ENCODE results near the gene TMEM117.
A peak's percentile ranks its signal among the peaks of the same experiment; 100 is the strongest.

Gene TMEM117

GRCh38 chr12:44299524-44299923, 463.6 kb downstream of the TMEM117 start:
- Histone ChIP-seq H3K9me3 (replicated peaks in 1 of 2; ENCODE audit: control insufficient read depth in 2 of 2, insufficient read depth in 1 of 2, low read depth in 1 of 2, low read length in 2 of 2) (peaks cover 3% of the 10 kb centered on the region in 2 donors), H3K4ac (ENCODE audit: low read length) (no peak overlapping the region), H3K4me2 (ENCODE audit: insufficient read depth, low read length, poor library complexity, severe bottlenecking) (no peak overlapping the region), H2BK5ac (ENCODE audit: low read length) (no peak overlapping the region), H3K14ac (ENCODE audit: low read length) (no peak overlapping the region), H3K4me1 (ENCODE audit: control insufficient read depth in 2 of 2, insufficient read depth in 1 of 2, low read depth in 1 of 2, low read length in 2 of 2) (no peaks in the 10 kb centered on the region), H3K79me1 (ENCODE audit: low read depth, low read length) (no peaks in the 10 kb centered on the region), H3K18ac (ENCODE audit: low read length) (no peak overlapping the region), H2BK12ac (ENCODE audit: low read length) (no peak overlapping the region), H3K4me3 (ENCODE audit: low read length in 2 of 2) (no peak overlapping the region), H2BK15ac (ENCODE audit: low read length) (no peak overlapping the region), H2BK120ac (ENCODE audit: low read depth, low read length) (no peak overlapping the region), H3K36me3 (replicated peaks in 1 of 2; ENCODE audit: control insufficient read depth in 2 of 2, insufficient read depth in 2 of 2, low read length in 2 of 2) (no peaks in the 10 kb centered on the region), H4K8ac (ENCODE audit: low read depth, low read length) (no peak overlapping the region), H2AFZ (ENCODE audit: low read length) (peak overlapping the region; percentile 48), H2AK5ac (ENCODE audit: low read depth, low read length) (no peak overlapping the region), H3K27ac (replicated peaks; ENCODE audit: low read length) (no peak overlapping the region), H3K9ac (ENCODE audit: low read depth, low read length, poor library complexity) (no peak overlapping the region), H4K91ac (ENCODE audit: low read depth, low read length, poor library complexity) (no peak overlapping the region), H3K23ac (ENCODE audit: low read depth, low read length, poor library complexity) (no peak overlapping the region), H3K27me3 (ENCODE audit: control insufficient read depth in 3 of 3, insufficient read depth in 3 of 3, low read depth in 1 of 3, low read length in 3 of 3) (no peaks in the 10 kb centered on the region)
- no peak for DNase-seq (ENCODE audit: low spot score)
- no CpG with 5 or more reads among the region's 3 CpGs for WGBS, 2 donors (ENCODE audit: extremely low coverage in 2 of 2, insufficient read length in 2 of 2, insufficient replicate concordance in 1 of 2)

GRCh38 chr12:44307506-44308168, 471.8 kb downstream of the TMEM117 start:
- H4K91ac ChIP-seq (ENCODE audit: low read depth, low read length, poor library complexity): no peak overlapping the region
- no peak overlapping the region for H2AFZ ChIP-seq (ENCODE audit: low read length)
- no peaks in the 10 kb centered on the region for H3K27me3 ChIP-seq (ENCODE audit: control insufficient read depth in 3 of 3, insufficient read depth in 3 of 3, low read depth in 1 of 3, low read length in 3 of 3)
- no peak overlapping the region for H3K9ac ChIP-seq (ENCODE audit: low read depth, low read length, poor library complexity)
- H2AK5ac ChIP-seq (ENCODE audit: low read depth, low read length): no peak overlapping the region
- H4K8ac ChIP-seq (ENCODE audit: low read depth, low read length): no peak overlapping the region
- H3K4me2 ChIP-seq (ENCODE audit: insufficient read depth, low read length, poor library complexity, severe bottlenecking): no peak overlapping the region
- no peak overlapping the region for H3K23ac ChIP-seq (ENCODE audit: low read depth, low read length, poor library complexity)
- no peaks in the 10 kb centered on the region for H3K79me1 ChIP-seq (ENCODE audit: low read depth, low read length)
- no CpG with 5 or more reads among the region's 7 CpGs for whole genome bisulfite sequencing, 2 donors (ENCODE audit: extremely low coverage in 2 of 2, insufficient read length in 2 of 2, insufficient replicate concordance in 1 of 2)
- no peak overlapping the region for H2BK120ac ChIP-seq (ENCODE audit: low read depth, low read length)
- peaks cover 6 to 14% of the 10 kb centered on the region in 2 donors for H3K9me3 ChIP-seq (replicated peaks in 1 of 2; ENCODE audit: control insufficient read depth in 2 of 2, insufficient read depth in 1 of 2, low read depth in 1 of 2, low read length in 2 of 2)
- no peak overlapping the region for H3K4me3 ChIP-seq (ENCODE audit: low read length in 2 of 2)
- no peaks in the 10 kb centered on the region for H3K36me3 ChIP-seq (replicated peaks in 1 of 2; ENCODE audit: control insufficient read depth in 2 of 2, insufficient read depth in 2 of 2, low read length in 2 of 2)
- DNase-seq (ENCODE audit: low spot score): no peak
- H2BK12ac ChIP-seq (ENCODE audit: low read length): no peak overlapping the region
- H3K4ac ChIP-seq (ENCODE audit: low read length): no peak overlapping the region
- no peak overlapping the region for H3K18ac ChIP-seq (ENCODE audit: low read length)
- no peaks in the 10 kb centered on the region for H3K4me1 ChIP-seq (ENCODE audit: control insufficient read depth in 2 of 2, insufficient read depth in 1 of 2, low read depth in 1 of 2, low read length in 2 of 2)
- H3K27ac ChIP-seq (replicated peaks; ENCODE audit: low read length): no peak overlapping the region
- H2BK15ac ChIP-seq (ENCODE audit: low read length): no peak overlapping the region
- H2BK5ac ChIP-seq (ENCODE audit: low read length): no peak overlapping the region
- no peak overlapping the region for H3K14ac ChIP-seq (ENCODE audit: low read length)

- no peak overlapping the region for H4K8ac ChIP-seq (ENCODE audit: low read depth, low read length)
- H3K9me3 ChIP-seq (replicated peaks in 1 of 2; ENCODE audit: control insufficient read depth in 2 of 2, insufficient read depth in 1 of 2, low read depth in 1 of 2, low read length in 2 of 2): no peaks in the 10 kb centered on the region
- no peak overlapping the region for H3K18ac ChIP-seq (ENCODE audit: low read length)
- H2BK5ac ChIP-seq (ENCODE audit: low read length): no peak overlapping the region
- no peak overlapping the region for H3K9ac ChIP-seq (ENCODE audit: low read depth, low read length, poor library complexity)
- no peak overlapping the region for H3K23ac ChIP-seq (ENCODE audit: low read depth, low read length, poor library complexity)
- no peak for DNase-seq (ENCODE audit: low spot score)
- H3K27ac ChIP-seq (replicated peaks; ENCODE audit: low read length): no peak overlapping the region
- no peak overlapping the region for H2BK15ac ChIP-seq (ENCODE audit: low read length)
- H2AFZ ChIP-seq (ENCODE audit: low read length): no peak overlapping the region
- no peak overlapping the region for H4K91ac ChIP-seq (ENCODE audit: low read depth, low read length, poor library complexity)
- H3K4me2 ChIP-seq (ENCODE audit: insufficient read depth, low read length, poor library complexity, severe bottlenecking): no peak overlapping the region
- H3K14ac ChIP-seq (ENCODE audit: low read length): no peak overlapping the region
- H2BK120ac ChIP-seq (ENCODE audit: low read depth, low read length): no peak overlapping the region
- H2AK5ac ChIP-seq (ENCODE audit: low read depth, low read length): no peak overlapping the region
- H3K4me3 ChIP-seq (ENCODE audit: low read length in 2 of 2): no peak overlapping the region
- H3K36me3 ChIP-seq (replicated peaks in 1 of 2; ENCODE audit: control insufficient read depth in 2 of 2, insufficient read depth in 2 of 2, low read length in 2 of 2): no peaks in the 10 kb centered on the region
- peaks cover 0 to 2% of the 10 kb centered on the region in 2 donors for H3K4me1 ChIP-seq (ENCODE audit: control insufficient read depth in 2 of 2, insufficient read depth in 1 of 2, low read depth in 1 of 2, low read length in 2 of 2)
- H3K4ac ChIP-seq (ENCODE audit: low read length): no peak overlapping the region
- no peak overlapping the region for H2BK12ac ChIP-seq (ENCODE audit: low read length)
- H3K27me3 ChIP-seq (ENCODE audit: control insufficient read depth in 3 of 3, insufficient read depth in 3 of 3, low read depth in 1 of 3, low read length in 3 of 3): no peaks in the 10 kb centered on the region
- H3K79me1 ChIP-seq (ENCODE audit: low read depth, low read length): no peaks in the 10 kb centered on the region
Observed at GRCh38 chr12:44313188-44313587, 477.3 kb downstream of the TMEM117 start.

- no peak overlapping the region for H3K4me3 ChIP-seq (ENCODE audit: low read length in 2 of 2)
- H3K79me1 ChIP-seq (ENCODE audit: low read depth, low read length): no peaks in the 10 kb centered on the region
Observed at GRCh38 chr12:44314007-44314500, 478.2 kb downstream of the TMEM117 start.

More at GRCh38 chr12:44314007-44314500, 478.2 kb downstream of the TMEM117 start:
- Histone ChIP-seq H2AFZ (ENCODE audit: low read length) (no peak overlapping the region), H3K18ac (ENCODE audit: low read length) (no peak overlapping the region), H3K36me3 (replicated peaks in 1 of 2; ENCODE audit: control insufficient read depth in 2 of 2, insufficient read depth in 2 of 2, low read length in 2 of 2) (no peaks in the 10 kb centered on the region), H3K14ac (ENCODE audit: low read length) (no peak overlapping the region), H4K8ac (ENCODE audit: low read depth, low read length) (no peak overlapping the region), H2AK5ac (ENCODE audit: low read depth, low read length) (no peak overlapping the region), H3K4ac (ENCODE audit: low read length) (no peak overlapping the region), H3K27ac (replicated peaks; ENCODE audit: low read length) (no peak overlapping the region), H2BK15ac (ENCODE audit: low read length) (no peak overlapping the region), H2BK5ac (ENCODE audit: low read length) (no peak overlapping the region), H4K91ac (ENCODE audit: low read depth, low read length, poor library complexity) (no peak overlapping the region), H3K4me2 (ENCODE audit: insufficient read depth, low read length, poor library complexity, severe bottlenecking) (no peak overlapping the region), H3K9me3 (replicated peaks in 1 of 2; ENCODE audit: control insufficient read depth in 2 of 2, insufficient read depth in 1 of 2, low read depth in 1 of 2, low read length in 2 of 2) (no peaks in the 10 kb centered on the region), H3K9ac (ENCODE audit: low read depth, low read length, poor library complexity) (no peak overlapping the region), H3K27me3 (ENCODE audit: control insufficient read depth in 3 of 3, insufficient read depth in 3 of 3, low read depth in 1 of 3, low read length in 3 of 3) (no peaks in the 10 kb centered on the region), H2BK12ac (ENCODE audit: low read length) (no peak overlapping the region), H3K4me1 (ENCODE audit: control insufficient read depth in 2 of 2, insufficient read depth in 1 of 2, low read depth in 1 of 2, low read length in 2 of 2) (peaks cover 0 to 2% of the 10 kb centered on the region in 2 donors), H3K23ac (ENCODE audit: low read depth, low read length, poor library complexity) (no peak overlapping the region), H2BK120ac (ENCODE audit: low read depth, low read length) (no peak overlapping the region)
- DNase-seq (ENCODE audit: low spot score): no peak
- no CpG with 5 or more reads among the region's 1 CpG for WGBS, 2 donors (ENCODE audit: extremely low coverage in 2 of 2, insufficient read length in 2 of 2, insufficient replicate concordance in 1 of 2)
